Type B pancreatic cell (in vitro differentiated cells): ENCODE measurements around the gene PTPRA. TPM values are rescaled to one million over a fixed set of nuclear protein-coding genes. Genes with fewer than 3 reads are reported as not detected.

Experiments
- DNase-seq: peaks from one replicate; pipeline ENCODE4 v3.0.0; 2021; ENCODE audit warnings: mixed read lengths; ENCODE audit not compliant: unreplicated experiment; ENCODE audit errors: extremely low spot score
- H3K27ac Mint-ChIP-seq: 2 replicates; pipeline ENCODE4 v1.8.0; 2021; ENCODE audit warnings: mild to moderate bottlenecking, mixed read lengths
- H3K27me3 Mint-ChIP-seq: 2 replicates; pipeline ENCODE4 v1.8.0; 2021; ENCODE audit warnings: mixed read lengths
- H3K36me3 Mint-ChIP-seq: 2 replicates; pipeline ENCODE4 v1.8.0; 2021; ENCODE audit warnings: mixed read lengths
- H3K4me1 Mint-ChIP-seq: one replicate; pipeline ENCODE4 v1.8.0; 2021; ENCODE audit warnings: mixed read lengths; ENCODE audit not compliant: unreplicated experiment
- H3K4me3 Mint-ChIP-seq: 2 replicates; pipeline ENCODE4 v1.8.0; 2021; ENCODE audit warnings: mild to moderate bottlenecking, mixed read lengths
- H3K9me3 Mint-ChIP-seq: 2 replicates; pipeline ENCODE4 v1.8.0; 2021; ENCODE audit warnings: mixed read lengths
- total RNA-seq: library from RNA; stranded (reverse); gene quantifications from 2 replicates; pipeline ENCODE4 v1.2.1, GENCODE V29; 2021; ENCODE audit warnings: low replicate concordance
- TF ChIP-seq, protein P1 (sequence below): fragments of 200-600 bp; sonication (generic); conservative IDR thresholded peaks from 2 replicates; pipeline ENCODE4 v1.5.0; 2021; ENCODE audit warnings: antibody characterized with exemption, mild to moderate bottlenecking

PTPRA gene
- total RNA-seq, 1 donor from 2014 or later, result 73.8 TPM

DNA sequence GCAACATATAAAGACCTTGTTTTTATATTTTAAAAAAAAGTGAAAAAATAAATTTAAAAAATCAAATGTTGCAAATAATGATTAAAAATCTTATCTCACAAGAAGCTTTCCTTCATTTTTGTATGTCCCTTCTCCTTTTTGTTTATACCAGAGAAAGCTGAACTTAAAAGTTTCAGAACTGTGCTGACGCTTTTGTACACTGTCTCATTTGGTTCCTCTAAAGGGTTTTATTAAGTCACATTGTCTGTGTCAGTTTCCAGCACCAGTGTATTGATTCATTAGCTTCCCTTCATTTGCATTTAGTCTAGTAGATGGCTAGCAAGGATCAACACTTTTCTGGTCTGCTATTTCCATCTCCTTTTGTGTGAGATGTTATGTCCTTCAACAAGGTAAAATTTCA, 39.5 kb upstream of the PTPRA start:
- TF ChIP-seq, protein P1, sequence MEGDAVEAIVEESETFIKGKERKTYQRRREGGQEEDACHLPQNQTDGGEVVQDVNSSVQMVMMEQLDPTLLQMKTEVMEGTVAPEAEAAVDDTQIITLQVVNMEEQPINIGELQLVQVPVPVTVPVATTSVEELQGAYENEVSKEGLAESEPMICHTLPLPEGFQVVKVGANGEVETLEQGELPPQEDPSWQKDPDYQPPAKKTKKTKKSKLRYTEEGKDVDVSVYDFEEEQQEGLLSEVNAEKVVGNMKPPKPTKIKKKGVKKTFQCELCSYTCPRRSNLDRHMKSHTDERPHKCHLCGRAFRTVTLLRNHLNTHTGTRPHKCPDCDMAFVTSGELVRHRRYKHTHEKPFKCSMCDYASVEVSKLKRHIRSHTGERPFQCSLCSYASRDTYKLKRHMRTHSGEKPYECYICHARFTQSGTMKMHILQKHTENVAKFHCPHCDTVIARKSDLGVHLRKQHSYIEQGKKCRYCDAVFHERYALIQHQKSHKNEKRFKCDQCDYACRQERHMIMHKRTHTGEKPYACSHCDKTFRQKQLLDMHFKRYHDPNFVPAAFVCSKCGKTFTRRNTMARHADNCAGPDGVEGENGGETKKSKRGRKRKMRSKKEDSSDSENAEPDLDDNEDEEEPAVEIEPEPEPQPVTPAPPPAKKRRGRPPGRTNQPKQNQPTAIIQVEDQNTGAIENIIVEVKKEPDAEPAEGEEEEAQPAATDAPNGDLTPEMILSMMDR, result no peak
- H3K4me3 Mint-ChIP-seq, result no peak overlapping the region
- no peak for DNase-seq
- H3K27ac Mint-ChIP-seq, result no peak overlapping the region
- H3K4me1 Mint-ChIP-seq, result no peaks in the 10 kb centered on the region
- peaks cover 14% of the 10 kb centered on the region for H3K27me3 Mint-ChIP-seq
- H3K9me3 Mint-ChIP-seq, result no peaks in the 10 kb centered on the region
- peaks cover 15% of the 10 kb centered on the region for H3K36me3 Mint-ChIP-seq

DNA sequence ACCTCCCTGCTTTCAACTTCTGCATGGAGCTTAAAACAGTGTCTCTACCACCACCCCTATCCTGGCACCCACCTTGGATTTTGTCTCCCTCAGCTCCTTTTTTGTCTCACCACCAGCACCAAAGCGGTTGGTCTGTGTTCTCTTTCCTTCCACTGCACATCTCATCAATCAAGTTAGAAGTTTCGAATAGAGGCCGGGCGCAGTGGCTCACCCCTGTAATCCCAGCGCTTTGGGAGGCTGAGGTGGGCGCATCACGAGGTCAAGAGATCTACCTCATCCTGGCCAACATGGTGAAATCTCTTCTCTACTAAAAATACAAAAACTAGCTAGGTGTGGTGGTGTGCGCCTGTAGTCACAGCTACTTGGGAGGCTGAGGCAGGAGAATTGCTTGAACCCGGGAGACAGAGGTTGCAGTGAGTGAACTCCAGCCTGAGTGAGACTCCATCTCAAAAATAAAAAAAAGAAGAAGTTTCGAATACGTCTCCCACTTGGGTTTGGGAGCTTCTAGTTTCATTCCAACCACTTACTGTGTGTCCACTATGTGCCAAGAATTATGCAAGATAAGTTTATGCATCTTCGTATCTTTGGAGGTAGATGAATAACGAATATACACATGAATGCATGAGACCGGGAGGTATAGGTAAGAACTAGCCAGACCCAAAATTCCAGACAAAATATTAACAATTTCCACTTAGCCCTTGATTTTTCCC, 38.7 kb upstream of the PTPRA start:
- TF ChIP-seq, protein P1, result no peak
- H3K36me3 Mint-ChIP-seq, result peaks cover 15% of the 10 kb centered on the region
- no peak overlapping the region for H3K27ac Mint-ChIP-seq
- no peaks in the 10 kb centered on the region for H3K9me3 Mint-ChIP-seq
- no peak for DNase-seq
- H3K27me3 Mint-ChIP-seq, result peaks cover 6% of the 10 kb centered on the region
- H3K4me1 Mint-ChIP-seq, result peaks cover 6% of the 10 kb centered on the region
- H3K4me3 Mint-ChIP-seq, result no peak overlapping the region

DNA sequence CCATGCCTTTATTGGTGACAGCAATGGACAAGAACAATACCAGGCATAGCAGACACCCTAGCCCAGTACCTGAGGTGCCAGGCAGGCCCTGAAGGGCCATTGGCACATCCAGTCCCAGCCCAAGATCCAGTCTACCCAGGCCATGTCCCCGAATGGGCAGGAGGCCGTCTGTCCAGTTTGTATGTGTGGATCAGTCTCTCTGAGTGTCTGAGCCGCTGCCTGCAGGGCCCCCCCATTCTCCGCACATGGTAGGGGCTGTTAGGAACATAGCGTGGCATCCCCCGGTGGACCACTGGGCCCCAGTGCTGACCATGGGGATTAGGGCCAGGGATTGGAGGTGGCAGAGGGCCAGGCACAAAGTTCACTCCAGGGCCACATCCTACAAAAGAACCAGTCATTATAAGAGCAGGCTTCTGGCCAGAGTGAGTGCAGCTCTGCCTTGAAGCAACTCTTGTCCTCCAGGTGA, 37.9 kb upstream of the PTPRA start:
- Mint-ChIP-seq H3K36me3 (peaks cover 15% of the 10 kb centered on the region), H3K4me3 (no peak overlapping the region), H3K27ac (no peak overlapping the region), H3K9me3 (no peaks in the 10 kb centered on the region), H3K27me3 (no peaks in the 10 kb centered on the region), H3K4me1 (peaks cover 7% of the 10 kb centered on the region)
- TF ChIP-seq, protein P1, result no peak
- no peak for DNase-seq

DNA sequence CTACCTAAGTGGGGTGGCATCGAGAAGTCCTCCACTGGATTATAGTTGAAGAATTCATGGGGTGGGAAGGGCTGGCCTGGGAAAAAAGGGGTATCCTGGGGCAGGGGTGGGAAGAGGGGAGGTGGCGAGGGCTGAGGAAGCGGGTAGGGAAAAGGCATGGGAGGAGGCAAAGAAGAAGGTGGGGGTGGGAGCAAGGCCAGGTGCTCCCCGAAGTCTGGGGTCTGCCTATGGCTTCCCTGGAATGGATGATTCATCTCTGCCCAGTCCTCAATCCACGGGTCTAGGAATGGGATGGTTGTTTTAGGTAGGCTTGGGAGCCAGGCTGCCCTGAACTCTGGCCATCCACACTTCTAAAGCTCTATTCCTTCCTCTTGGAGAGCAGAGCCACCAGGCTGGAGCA, 37.2 kb upstream of the PTPRA start:
- H3K4me3 Mint-ChIP-seq, result no peak overlapping the region
- peaks cover 7% of the 10 kb centered on the region for H3K4me1 Mint-ChIP-seq
- H3K9me3 Mint-ChIP-seq, result no peaks in the 10 kb centered on the region
- DNase-seq, result peak; percentile 29
- no peak overlapping the region for H3K27ac Mint-ChIP-seq
- peaks cover 15% of the 10 kb centered on the region for H3K36me3 Mint-ChIP-seq
- TF ChIP-seq, protein P1, result no peak
- no peaks in the 10 kb centered on the region for H3K27me3 Mint-ChIP-seq

DNA sequence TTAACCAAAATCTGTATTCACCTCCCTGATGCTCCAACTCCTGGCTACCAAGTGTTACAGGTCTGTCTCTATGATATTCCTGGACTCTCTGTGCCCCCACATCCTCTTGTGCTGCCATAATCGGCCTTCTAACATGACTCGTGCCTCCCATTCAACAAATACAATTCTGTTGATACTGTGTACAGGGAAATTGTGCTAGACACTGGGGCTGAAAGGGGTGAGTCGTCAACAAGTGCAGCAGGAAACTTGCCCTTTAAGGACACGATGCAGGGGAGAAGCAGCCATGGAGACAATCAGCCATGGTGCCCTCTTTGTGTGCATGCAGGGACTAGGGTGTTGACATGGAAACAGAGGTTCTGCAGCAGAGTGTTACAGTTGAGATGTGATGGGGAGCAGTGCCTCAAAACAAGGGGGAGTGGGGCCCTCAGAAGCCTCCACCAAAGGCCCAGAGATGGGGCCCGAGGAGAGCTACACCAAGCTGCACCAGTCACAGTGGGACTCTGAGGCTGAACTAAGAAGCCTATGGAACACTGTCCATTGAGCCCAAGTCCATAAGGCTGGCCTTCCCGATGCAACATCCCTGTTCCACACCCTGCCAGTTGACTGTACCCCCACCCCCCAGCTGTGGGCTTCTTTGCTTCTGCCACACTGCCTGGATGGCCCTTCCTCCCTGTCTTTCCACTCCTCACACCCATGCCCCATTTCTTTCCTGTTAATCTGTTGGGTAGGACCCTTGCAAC, 35.9 kb upstream of the PTPRA start:
- no peaks in the 10 kb centered on the region for H3K9me3 Mint-ChIP-seq
- no peak overlapping the region for H3K27ac Mint-ChIP-seq

More for the DNA sequence above, 35.9 kb upstream of the PTPRA start:
- peaks cover 11% of the 10 kb centered on the region for H3K4me1 Mint-ChIP-seq
- no peaks in the 10 kb centered on the region for H3K27me3 Mint-ChIP-seq
- H3K4me3 Mint-ChIP-seq, result peak overlapping the region; percentile 46
- TF ChIP-seq, protein P1, result no peak
- H3K36me3 Mint-ChIP-seq, result peaks cover 15% of the 10 kb centered on the region
- DNase-seq, result no peak
